ENCODE results near the gene KIFC3.

KIFC3 gene

GRCh38 chr16:57807968-57808528 is 5.8 kb upstream of the KIFC3 start (continued):
- TF ChIP-seq ZNF366 (tag by site-specific recombination; conservative IDR thresholded peaks at IDR 0.05) = peak; percentile 25; the same call in 1 of the 2 replicates
- 0 out of 2 replicates have a peak, but pooled peaks have one; percentile 6 for TF ChIP-seq ZNF10 (tag by site-specific recombination; IDR thresholded peaks at IDR 0.05)
- TF ChIP-seq SP3 (tag by site-specific recombination; IDR thresholded peaks at IDR 0.05) = peak; percentile 78
- TF ChIP-seq ZNF302 (tag by site-specific recombination; IDR thresholded peaks at IDR 0.05; ENCODE audit: low read depth) = no peak
- TF ChIP-seq ZNF132 (tag by site-specific recombination; IDR thresholded peaks at IDR 0.05; ENCODE audit: borderline replicate concordance) = no peak
- TF ChIP-seq ZNF398 (tag by site-specific recombination; IDR thresholded peaks at IDR 0.05) = no peak
- no peak; the same call in 1 of the 2 replicates for TF ChIP-seq ZBTB6 (tag by site-specific recombination; IDR thresholded peaks at IDR 0.05)
- TF ChIP-seq ZNF549 (tag by site-specific recombination; IDR thresholded peaks at IDR 0.05) = no peak
- TF ChIP-seq ZNF776 (tag by site-specific recombination; IDR thresholded peaks at IDR 0.05; ENCODE audit: borderline replicate concordance) = no peak
- TF ChIP-seq SALL2 (tag by site-specific recombination; IDR thresholded peaks at IDR 0.05; ENCODE audit: borderline replicate concordance) = no peak
- TF ChIP-seq WT1 (tag by site-specific recombination; IDR thresholded peaks at IDR 0.05) = peak; percentile 74
- TF ChIP-seq PBX3 (CRISPR knock-in tag; IDR thresholded peaks at IDR 0.05) = no peak
- TF ChIP-seq ZNF837 (tag by site-specific recombination; IDR thresholded peaks at IDR 0.05) = no peak
- 0 out of 2 replicates have a peak, but pooled peaks have one; percentile 47 for TF ChIP-seq ZBTB21 (tag by site-specific recombination; IDR thresholded peaks at IDR 0.05)
- no peak for TF ChIP-seq ZNF48 (tag by site-specific recombination; IDR thresholded peaks at IDR 0.05)
- no peak for TF ChIP-seq ZNF514 (tag by site-specific recombination; IDR thresholded peaks at IDR 0.05)
- TF ChIP-seq ZNF654 (tag by site-specific recombination; IDR thresholded peaks at IDR 0.05; ENCODE audit: low read depth) = no peak
- TF ChIP-seq ZNF830 (tag by site-specific recombination; IDR thresholded peaks at IDR 0.05; ENCODE audit: low read depth) = no peak
- TF ChIP-seq ZNF600 (tag by site-specific recombination; IDR thresholded peaks at IDR 0.05) = peak; percentile 78; the same call in 1 of the 2 replicates
- no peak for TF ChIP-seq CTCF (tag by site-specific recombination; IDR thresholded peaks at IDR 0.05)
- no peak for TF ChIP-seq ZNF391 (tag by site-specific recombination; IDR thresholded peaks at IDR 0.05; ENCODE audit: borderline replicate concordance, low read depth)
- TF ChIP-seq SP2 (tag by site-specific recombination; IDR thresholded peaks at IDR 0.05) = peak; percentile 80
- TF ChIP-seq ZNF704 (tag by site-specific recombination; IDR thresholded peaks at IDR 0.05) = no peak
- TF ChIP-seq ZEB2 (tag by site-specific recombination; IDR thresholded peaks at IDR 0.05) = 0 out of 2 replicates have a peak, but pooled peaks have one; percentile 41
- no peak for TF ChIP-seq ZNF23 (tag by site-specific recombination; IDR thresholded peaks at IDR 0.05; ENCODE audit: borderline replicate concordance)
- TF ChIP-seq PRDM6 (tag by site-specific recombination; IDR thresholded peaks at IDR 0.05) = peak; percentile 95
- no peak for TF ChIP-seq ZNF140 (tag by site-specific recombination; IDR thresholded peaks at IDR 0.05)
- no peak for TF ChIP-seq ZNF76 (tag by site-specific recombination; IDR thresholded peaks at IDR 0.05; ENCODE audit: borderline replicate concordance, low read depth)
- TF ChIP-seq ZNF394 (tag by site-specific recombination; IDR thresholded peaks at IDR 0.05; ENCODE audit: borderline replicate concordance) = peak; percentile 56; the same call in 1 of the 2 replicates
- no peak for TF ChIP-seq ZNF248 (tag by site-specific recombination; IDR thresholded peaks at IDR 0.05)
- TF ChIP-seq GLI4 (tag by site-specific recombination; IDR thresholded peaks at IDR 0.05) = no peak
- no peak for TF ChIP-seq ZNF350 (tag by site-specific recombination; IDR thresholded peaks at IDR 0.05)
